Measurements from ENCODE around the gene MFSD2B.

- TF ChIP-seq, protein P1, sequence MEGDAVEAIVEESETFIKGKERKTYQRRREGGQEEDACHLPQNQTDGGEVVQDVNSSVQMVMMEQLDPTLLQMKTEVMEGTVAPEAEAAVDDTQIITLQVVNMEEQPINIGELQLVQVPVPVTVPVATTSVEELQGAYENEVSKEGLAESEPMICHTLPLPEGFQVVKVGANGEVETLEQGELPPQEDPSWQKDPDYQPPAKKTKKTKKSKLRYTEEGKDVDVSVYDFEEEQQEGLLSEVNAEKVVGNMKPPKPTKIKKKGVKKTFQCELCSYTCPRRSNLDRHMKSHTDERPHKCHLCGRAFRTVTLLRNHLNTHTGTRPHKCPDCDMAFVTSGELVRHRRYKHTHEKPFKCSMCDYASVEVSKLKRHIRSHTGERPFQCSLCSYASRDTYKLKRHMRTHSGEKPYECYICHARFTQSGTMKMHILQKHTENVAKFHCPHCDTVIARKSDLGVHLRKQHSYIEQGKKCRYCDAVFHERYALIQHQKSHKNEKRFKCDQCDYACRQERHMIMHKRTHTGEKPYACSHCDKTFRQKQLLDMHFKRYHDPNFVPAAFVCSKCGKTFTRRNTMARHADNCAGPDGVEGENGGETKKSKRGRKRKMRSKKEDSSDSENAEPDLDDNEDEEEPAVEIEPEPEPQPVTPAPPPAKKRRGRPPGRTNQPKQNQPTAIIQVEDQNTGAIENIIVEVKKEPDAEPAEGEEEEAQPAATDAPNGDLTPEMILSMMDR (IDR thresholded peaks at IDR 0.05): no peak
- TF ChIP-seq POLR2A (IDR thresholded peaks at IDR 0.05) (no peak), POLR2AphosphoS5 (IDR thresholded peaks at IDR 0.05) (no peak), EP300 (IDR thresholded peaks at IDR 0.05; ENCODE audit: low read depth) (no peak)
Observed at GRCh38 chr2:24058564-24059271, 48.8 kb downstream of the MFSD2B start.

Measured in transverse colon (tissue), 4 donors.